GM18873 (cell line): Measurements from ENCODE around the gene CCL1.
"Not testable (repeated sequence)": the region's sequence is repeated elsewhere in the genome, so short reads cannot be mapped to it uniquely, and the experiment has no call there.

Source experiments
- ATAC-seq: cut with Tn5 transposase; IDR thresholded peaks from one replicate; pipeline ENCODE4 v1.9.1; 2021; ENCODE audit warnings: mild to moderate bottlenecking, moderate library complexity, moderate number of reproducible peaks; ENCODE audit not compliant: unreplicated experiment, low FRiP score

CCL1 gene

GRCh38 chr17:34361478-34362061 is 1.5 kb downstream of the CCL1 start:
- ATAC-seq = no peak

GRCh38 chr17:34360601-34361270 is 2.3 kb downstream of the CCL1 start:
- no peak for ATAC-seq

- ATAC-seq = no peak
Observed at GRCh38 chr17:34358631-34359030, 4.4 kb downstream of the CCL1 start.

- no peak for ATAC-seq
Observed at GRCh38 chr17:34357398-34357797, 5.6 kb downstream of the CCL1 start.

- ATAC-seq = no peak
Observed at GRCh38 chr17:34356194-34356593, 6.8 kb downstream of the CCL1 start, which contains the start of gene CCL13. Gene CCL13, plus strand, starts transcription at chr17:34356480. Its CDS starts 47 bp downstream, at chr17:34356527.

- no peak for ATAC-seq
Observed at GRCh38 chr17:34354637-34355036, 8.4 kb downstream of the CCL1 start.

GRCh38 chr17:34352191-34352590 is 10.8 kb downstream of the CCL1 start:
- ATAC-seq = no peak

- no peak for ATAC-seq
Observed at GRCh38 chr17:34351096-34351495, 11.9 kb downstream of the CCL1 start.

GRCh38 chr17:34349751-34350150 is 13.3 kb downstream of the CCL1 start:
- no peak for ATAC-seq

GRCh38 chr17:34347063-34347462 is 16.0 kb downstream of the CCL1 start:
- ATAC-seq = no peak

- no peak for ATAC-seq
Observed at GRCh38 chr17:34341916-34342315, 21.1 kb downstream of the CCL1 start.

- no peak for ATAC-seq
Observed at GRCh38 chr17:34339138-34339770, 23.8 kb downstream of the CCL1 start.

- no peak for ATAC-seq
Observed at GRCh38 chr17:34337701-34338100, 25.3 kb downstream of the CCL1 start.

- not testable (repeated sequence) for ATAC-seq
Observed at GRCh38 chr17:34327580-34327979, 35.5 kb downstream of the CCL1 start.

- ATAC-seq = no peak
Observed at GRCh38 chr17:34321964-34322363, 41.1 kb downstream of the CCL1 start.

GRCh38 chr17:34319039-34319483 is 44.0 kb downstream of the CCL1 start, which contains the start of gene CCL8:
Gene CCL8, plus strand, starts transcription at chr17:34319435. Its CDS starts 67 bp downstream, at chr17:34319502.
- no peak for ATAC-seq

GRCh38 chr17:34318474-34318873 is 44.6 kb downstream of the CCL1 start:
- no peak for ATAC-seq

GRCh38 chr17:34314279-34314678 is 48.8 kb downstream of the CCL1 start:
- ATAC-seq = no peak

- ATAC-seq = no peak
Observed at GRCh38 chr17:34313164-34313563, 49.9 kb downstream of the CCL1 start.

- ATAC-seq = no peak
Observed at GRCh38 chr17:34312080-34312479, 51.0 kb downstream of the CCL1 start.

GRCh38 chr17:34311291-34311690 is 51.7 kb downstream of the CCL1 start:
- no peak for ATAC-seq
